HepG2 (cell line): Measurements from ENCODE around the gene WDR86. TPM values are rescaled to one million over a fixed set of nuclear protein-coding genes. Genes with fewer than 3 reads are reported as not detected.

Experiments
- CBX5 ChIP-seq: sonication (generic); formaldehyde crosslinking; IDR thresholded peaks from 2 replicates; pipeline ENCODE4 v1.4.0; 2020; ENCODE audit warnings: missing genetic modification reagents, borderline replicate concordance
- CHD2 ChIP-seq: IDR thresholded peaks from 2 replicates; pipeline ENCODE4 v1.6.1; 2011; ENCODE audit warnings: low read depth, low read length, improper control_type of control experiment
- FOXA1 ChIP-seq, 2 experiments: fragments of 450-650 bp in 1 of 2; sonication (generic) in 1 of 2; formaldehyde crosslinking in 1 of 2; IDR thresholded peaks; 2 replicates each; pipeline versions ENCODE4 v1.4.0 to v1.6.1; 2016 to 2020; ENCODE audit warnings: missing genetic modification reagents in 1 of 2
- GABPA ChIP-seq, 2 experiments: IDR thresholded peaks; 2 replicates each; pipeline ENCODE4 v1.6.1; 2011 to 2016; ENCODE audit warnings: low read depth in 2 of 2, low read length in 1 of 2, missing biosample characterization in 1 of 2, missing genetic modification characterization in 1 of 2
- MLLT10 ChIP-seq: sonication (generic); formaldehyde crosslinking; IDR thresholded peaks from 2 replicates; pipeline ENCODE4 v1.4.0; 2020; ENCODE audit warnings: missing genetic modification reagents
- MXD4 ChIP-seq: IDR thresholded peaks from 2 replicates; pipeline ENCODE4 v1.6.1; 2016; ENCODE audit warnings: mild to moderate bottlenecking, missing biosample characterization, missing genetic modification reagents
- RARA ChIP-seq: IDR thresholded peaks from 2 replicates; pipeline ENCODE4 v1.6.1; 2016; ENCODE audit warnings: missing genetic modification reagents, missing compliant biosample characterization
- RBM39 ChIP-seq: fragments of 200-400 bp; formaldehyde crosslinking; IDR thresholded peaks from one replicate; pipeline ENCODE4 v1.6.1; 2018; ENCODE audit warnings: antibody characterized with exemption, mild to moderate bottlenecking, low read depth, low read length; ENCODE audit not compliant: poor library complexity, severe bottlenecking
- RELA ChIP-seq: sonication (generic); formaldehyde crosslinking; IDR thresholded peaks from 2 replicates; pipeline ENCODE4 v1.4.0; 2020; ENCODE audit warnings: missing genetic modification reagents
- REPIN1 ChIP-seq: sonication (generic); formaldehyde crosslinking; IDR thresholded peaks from 2 replicates; pipeline ENCODE4 v1.8.0; 2022; ENCODE audit warnings: missing genetic modification reagents, low read depth, mild to moderate bottlenecking, borderline replicate concordance
- SNAPC2 ChIP-seq: sonication (generic); formaldehyde crosslinking; IDR thresholded peaks from 2 replicates; pipeline ENCODE4 v1.8.1; 2022; ENCODE audit warnings: mild to moderate bottlenecking, missing genetic modification reagents
- ZNF138 ChIP-seq: sonication (generic); formaldehyde crosslinking; IDR thresholded peaks from 2 replicates; pipeline ENCODE4 v1.5.0; 2020; ENCODE audit warnings: mild to moderate bottlenecking, low read depth, missing genetic modification reagents
- ZNF225 ChIP-seq: sonication (generic); formaldehyde crosslinking; IDR thresholded peaks from 2 replicates; pipeline ENCODE4 v1.4.0; 2020; ENCODE audit warnings: mild to moderate bottlenecking, missing genetic modification reagents
- ZNF672 ChIP-seq: sonication (generic); formaldehyde crosslinking; IDR thresholded peaks from 2 replicates; pipeline ENCODE4 v1.8.1; 2022; ENCODE audit warnings: missing genetic modification reagents
- polyA plus RNA-seq, 8 experiments: library from polyadenylated mRNA; depleted of rRNA in 3 of 8; stranded (reverse) in 7 of 8; unstranded in 1 of 8; fragments of >200 nt; fragmentation: Illumina TruSeq in 4 of 8; extraction: Trizol in 4 of 8; gene quantifications; 2 replicates each; pipeline versions ENCODE4 v1.2.1 to v1.2.3, GENCODE V29; 2011 to 2016; ENCODE audit warnings: low read depth in 4 of 8, missing spikeins in 1 of 8, mixed read lengths in 1 of 8; ENCODE audit not compliant: insufficient read depth in 1 of 8
- total RNA-seq, 5 experiments: library from RNA; depleted of rRNA; stranded (reverse); fragments of >200 nt; fragmentation: Illumina TruSeq; extraction: Trizol; gene quantifications; 2 replicates each; pipeline ENCODE4 v1.2.3, GENCODE V29; 2016; ENCODE audit warnings: low read depth in 1 of 5
- TF ChIP-seq, protein P1 (sequence below): sonication (generic); formaldehyde crosslinking; IDR thresholded peaks from 2 replicates; pipeline ENCODE4 v1.4.0; 2020; ENCODE audit warnings: missing genetic modification reagents
- TF ChIP-seq, protein P2 (sequence below): sonication (generic); formaldehyde crosslinking; IDR thresholded peaks from 2 replicates; pipeline ENCODE4 v1.4.0; 2020; ENCODE audit warnings: missing genetic modification reagents
- TF ChIP-seq, protein P3 (sequence below): conservative IDR thresholded peaks from 2 replicates; pipeline ENCODE4 v1.6.1; 2018; ENCODE audit warnings: missing genetic modification reagents
- TF ChIP-seq, protein P4 (sequence below): sonication (generic); formaldehyde crosslinking; IDR thresholded peaks from 2 replicates; pipeline ENCODE4 v1.8.1; 2023; ENCODE audit warnings: mild to moderate bottlenecking, moderate library complexity, missing genetic modification reagents
- TF ChIP-seq, protein P5 (sequence below): IDR thresholded peaks from 2 replicates; pipeline ENCODE4 v1.6.1; 2016; ENCODE audit warnings: missing compliant biosample characterization, missing genetic modification reagents, borderline replicate concordance

WDR86 gene
- total and polyA plus RNA-seq, 2 of the 13 experiments (the other 11 are each of a cell fraction or from before 2014, with no cell fraction given), result 0.11 to 2.9 TPM

DNA sequence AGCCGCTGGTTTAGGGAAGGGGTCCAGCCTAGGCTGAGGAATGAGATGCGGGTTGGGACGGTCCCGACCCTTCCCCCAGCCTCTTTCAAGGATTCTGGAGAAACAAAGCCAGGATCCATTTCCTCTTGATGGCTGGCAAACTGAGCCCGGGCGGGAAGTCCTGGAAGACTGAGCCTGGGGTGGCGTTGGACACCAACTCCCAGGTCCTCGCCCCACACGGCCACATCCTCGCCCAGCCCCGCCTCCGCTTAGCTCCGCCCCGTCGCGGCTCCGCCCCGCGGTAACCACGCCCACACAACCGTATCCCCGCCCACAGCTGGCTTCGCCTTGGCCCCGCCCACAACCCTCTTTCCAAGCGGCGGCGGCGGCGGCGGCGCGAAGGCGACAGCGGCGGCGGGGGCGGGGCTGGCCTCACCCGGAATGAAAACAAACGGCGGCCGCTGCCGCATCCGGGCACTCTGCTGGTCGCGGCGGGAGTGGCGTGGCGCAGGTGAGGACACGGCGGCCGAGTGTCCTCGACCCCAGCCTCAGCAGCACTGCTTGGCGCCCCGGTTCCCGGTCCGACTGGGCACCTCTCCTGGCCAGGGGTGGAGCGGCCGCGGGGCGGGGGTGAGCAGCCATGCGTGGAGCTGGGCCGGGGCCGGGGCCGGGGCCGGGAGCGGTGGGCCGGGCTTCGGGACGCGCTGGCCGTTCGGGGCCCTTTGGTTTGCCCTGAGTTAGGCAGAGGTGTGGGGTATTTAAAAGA is 68.3 kb downstream of the WDR86 start, which contains the start of gene NUB1 (continued):
- TF ChIP-seq, protein P1, sequence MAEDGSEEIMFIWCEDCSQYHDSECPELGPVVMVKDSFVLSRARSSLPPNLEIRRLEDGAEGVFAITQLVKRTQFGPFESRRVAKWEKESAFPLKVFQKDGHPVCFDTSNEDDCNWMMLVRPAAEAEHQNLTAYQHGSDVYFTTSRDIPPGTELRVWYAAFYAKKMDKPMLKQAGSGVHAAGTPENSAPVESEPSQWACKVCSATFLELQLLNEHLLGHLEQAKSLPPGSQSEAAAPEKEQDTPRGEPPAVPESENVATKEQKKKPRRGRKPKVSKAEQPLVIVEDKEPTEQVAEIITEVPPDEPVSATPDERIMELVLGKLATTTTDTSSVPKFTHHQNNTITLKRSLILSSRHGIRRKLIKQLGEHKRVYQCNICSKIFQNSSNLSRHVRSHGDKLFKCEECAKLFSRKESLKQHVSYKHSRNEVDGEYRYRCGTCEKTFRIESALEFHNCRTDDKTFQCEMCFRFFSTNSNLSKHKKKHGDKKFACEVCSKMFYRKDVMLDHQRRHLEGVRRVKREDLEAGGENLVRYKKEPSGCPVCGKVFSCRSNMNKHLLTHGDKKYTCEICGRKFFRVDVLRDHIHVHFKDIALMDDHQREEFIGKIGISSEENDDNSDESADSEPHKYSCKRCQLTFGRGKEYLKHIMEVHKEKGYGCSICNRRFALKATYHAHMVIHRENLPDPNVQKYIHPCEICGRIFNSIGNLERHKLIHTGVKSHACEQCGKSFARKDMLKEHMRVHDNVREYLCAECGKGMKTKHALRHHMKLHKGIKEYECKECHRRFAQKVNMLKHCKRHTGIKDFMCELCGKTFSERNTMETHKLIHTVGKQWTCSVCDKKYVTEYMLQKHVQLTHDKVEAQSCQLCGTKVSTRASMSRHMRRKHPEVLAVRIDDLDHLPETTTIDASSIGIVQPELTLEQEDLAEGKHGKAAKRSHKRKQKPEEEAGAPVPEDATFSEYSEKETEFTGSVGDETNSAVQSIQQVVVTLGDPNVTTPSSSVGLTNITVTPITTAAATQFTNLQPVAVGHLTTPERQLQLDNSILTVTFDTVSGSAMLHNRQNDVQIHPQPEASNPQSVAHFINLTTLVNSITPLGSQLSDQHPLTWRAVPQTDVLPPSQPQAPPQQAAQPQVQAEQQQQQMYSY (CRISPR knock-in tag), result no peak
- TF ChIP-seq ZNF138 (CRISPR knock-in tag), result no peak
- no peak for TF ChIP-seq CBX5 (CRISPR knock-in tag)
- 0 out of 2 replicates have a peak, but pooled peaks have one; percentile 38 for TF ChIP-seq SNAPC2 (CRISPR knock-in tag)
- TF ChIP-seq RARA (CRISPR knock-in tag), result no peak
- no peak for TF ChIP-seq RELA (CRISPR knock-in tag)
- TF ChIP-seq MXD4 (CRISPR knock-in tag), result peak; percentile 88
- TF ChIP-seq RBM39, result no peak
- TF ChIP-seq, protein P2, sequence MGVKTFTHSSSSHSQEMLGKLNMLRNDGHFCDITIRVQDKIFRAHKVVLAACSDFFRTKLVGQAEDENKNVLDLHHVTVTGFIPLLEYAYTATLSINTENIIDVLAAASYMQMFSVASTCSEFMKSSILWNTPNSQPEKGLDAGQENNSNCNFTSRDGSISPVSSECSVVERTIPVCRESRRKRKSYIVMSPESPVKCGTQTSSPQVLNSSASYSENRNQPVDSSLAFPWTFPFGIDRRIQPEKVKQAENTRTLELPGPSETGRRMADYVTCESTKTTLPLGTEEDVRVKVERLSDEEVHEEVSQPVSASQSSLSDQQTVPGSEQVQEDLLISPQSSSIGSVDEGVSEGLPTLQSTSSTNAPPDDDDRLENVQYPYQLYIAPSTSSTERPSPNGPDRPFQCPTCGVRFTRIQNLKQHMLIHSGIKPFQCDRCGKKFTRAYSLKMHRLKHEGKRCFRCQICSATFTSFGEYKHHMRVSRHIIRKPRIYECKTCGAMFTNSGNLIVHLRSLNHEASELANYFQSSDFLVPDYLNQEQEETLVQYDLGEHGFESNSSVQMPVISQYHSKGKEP (CRISPR knock-in tag), result no peak
- no peak for TF ChIP-seq REPIN1 (CRISPR knock-in tag)
- TF ChIP-seq FOXA1 (IDR thresholded peaks at IDR 0.05), result no peak
- TF ChIP-seq FOXA1 (CRISPR knock-in tag; IDR thresholded peaks at IDR 0.05), result peak; percentile 90
- peak; percentile 91 for TF ChIP-seq GABPA (IDR thresholded peaks at IDR 0.05; ENCODE audit: low read depth, low read length)
- TF ChIP-seq GABPA (CRISPR knock-in tag; IDR thresholded peaks at IDR 0.05; ENCODE audit: low read depth), result peak; percentile 86
- TF ChIP-seq, protein P3, sequence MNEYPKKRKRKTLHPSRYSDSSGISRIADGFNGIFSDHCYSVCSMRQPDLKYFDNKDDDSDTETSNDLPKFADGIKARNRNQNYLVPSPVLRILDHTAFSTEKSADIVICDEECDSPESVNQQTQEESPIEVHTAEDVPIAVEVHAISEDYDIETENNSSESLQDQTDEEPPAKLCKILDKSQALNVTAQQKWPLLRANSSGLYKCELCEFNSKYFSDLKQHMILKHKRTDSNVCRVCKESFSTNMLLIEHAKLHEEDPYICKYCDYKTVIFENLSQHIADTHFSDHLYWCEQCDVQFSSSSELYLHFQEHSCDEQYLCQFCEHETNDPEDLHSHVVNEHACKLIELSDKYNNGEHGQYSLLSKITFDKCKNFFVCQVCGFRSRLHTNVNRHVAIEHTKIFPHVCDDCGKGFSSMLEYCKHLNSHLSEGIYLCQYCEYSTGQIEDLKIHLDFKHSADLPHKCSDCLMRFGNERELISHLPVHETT (CRISPR knock-in tag), result peak; percentile 98
- peak; percentile 64; the same call in 1 of the 2 replicates for TF ChIP-seq ZNF225 (CRISPR knock-in tag)
- TF ChIP-seq, protein P4, sequence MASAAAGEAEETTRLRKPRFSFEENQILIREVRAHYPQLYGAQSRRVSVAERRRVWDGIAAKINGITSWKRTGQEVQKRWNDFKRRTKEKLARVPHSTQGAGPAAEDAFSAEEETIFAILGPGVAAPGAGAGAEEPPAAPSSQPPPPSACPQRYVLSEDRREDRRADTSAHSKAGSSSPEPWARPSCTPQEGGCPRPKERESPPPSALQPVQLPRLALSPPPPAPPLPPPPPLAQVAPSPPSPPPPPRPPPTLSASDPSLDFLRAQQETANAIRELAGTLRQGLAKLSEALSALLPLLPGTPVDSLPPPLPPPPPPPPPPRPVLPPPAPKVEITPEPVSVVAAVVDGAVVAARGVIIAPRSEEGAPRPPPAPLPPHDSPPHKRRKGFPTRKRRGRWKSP (CRISPR knock-in tag), result peak; percentile 62; the same call in 1 of the 2 replicates
- TF ChIP-seq, protein P5, sequence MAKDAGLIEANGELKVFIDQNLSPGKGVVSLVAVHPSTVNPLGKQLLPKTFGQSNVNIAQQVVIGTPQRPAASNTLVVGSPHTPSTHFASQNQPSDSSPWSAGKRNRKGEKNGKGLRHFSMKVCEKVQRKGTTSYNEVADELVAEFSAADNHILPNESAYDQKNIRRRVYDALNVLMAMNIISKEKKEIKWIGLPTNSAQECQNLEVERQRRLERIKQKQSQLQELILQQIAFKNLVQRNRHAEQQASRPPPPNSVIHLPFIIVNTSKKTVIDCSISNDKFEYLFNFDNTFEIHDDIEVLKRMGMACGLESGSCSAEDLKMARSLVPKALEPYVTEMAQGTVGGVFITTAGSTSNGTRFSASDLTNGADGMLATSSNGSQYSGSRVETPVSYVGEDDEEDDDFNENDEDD (CRISPR knock-in tag), result peak; percentile 58; the same call in 1 of the 2 replicates
- TF ChIP-seq ZNF672 (CRISPR knock-in tag), result no peak
- 0 out of 2 replicates have a peak, but pooled peaks have one; percentile 27 for TF ChIP-seq CHD2
- no peak for TF ChIP-seq MLLT10 (CRISPR knock-in tag)
